Parathyroid adenoma (tissue), 2 donors: ENCODE data around the gene RPP38.

Source experiments
- H2AFZ ChIP-seq: fragments of 300-600 bp; sonication (generic); one replicate; pipeline ENCODE4 v1.7.0; 2017; ENCODE audit warnings: antibody characterized with exemption, mild to moderate bottlenecking
- H3K27ac ChIP-seq: fragments of 300-600 bp; sonication (generic); one replicate; pipeline ENCODE4 v1.7.0; 2017
- H3K27me3 ChIP-seq: fragments of 300-600 bp; sonication (generic); one replicate; pipeline ENCODE4 v1.7.0; 2017; ENCODE audit warnings: low read length; ENCODE audit not compliant: control insufficient read depth, insufficient read depth
- H3K36me3 ChIP-seq: fragments of 300-600 bp; sonication (generic); one replicate; pipeline ENCODE4 v1.7.0; 2017; ENCODE audit warnings: low read length; ENCODE audit not compliant: control insufficient read depth, insufficient read depth
- H3K4me1 ChIP-seq: fragments of 300-600 bp; sonication (generic); one replicate; pipeline ENCODE4 v1.7.0; 2017; ENCODE audit warnings: control low read depth
- H3K4me2 ChIP-seq: fragments of 300-600 bp; sonication (generic); one replicate; pipeline ENCODE4 v1.7.0; 2017; ENCODE audit warnings: low read length
- H3K4me3 ChIP-seq: fragments of 300-600 bp; sonication (generic); one replicate; pipeline ENCODE4 v1.7.0; 2017; ENCODE audit warnings: low read depth, low read length
- H3K79me2 ChIP-seq: fragments of 300-600 bp; sonication (generic); one replicate; pipeline ENCODE4 v1.7.0; 2017; ENCODE audit warnings: control low read depth
- H3K9ac ChIP-seq: fragments of 300-600 bp; sonication (generic); one replicate; pipeline ENCODE4 v1.7.0; 2017; ENCODE audit warnings: mild to moderate bottlenecking
- H3K9me3 ChIP-seq: fragments of 300-600 bp; sonication (generic); one replicate; pipeline ENCODE4 v1.7.0; 2017; ENCODE audit warnings: low read length; ENCODE audit not compliant: control insufficient read depth
- TF ChIP-seq, protein P1 (sequence below): fragments of 300-600 bp; sonication (generic); IDR thresholded peaks from one replicate; pipeline ENCODE4 v1.7.0; 2017; ENCODE audit warnings: antibody characterized with exemption, mild to moderate bottlenecking
- donor health status: primary hyperparathyroidism.

Gene RPP38

DNA sequence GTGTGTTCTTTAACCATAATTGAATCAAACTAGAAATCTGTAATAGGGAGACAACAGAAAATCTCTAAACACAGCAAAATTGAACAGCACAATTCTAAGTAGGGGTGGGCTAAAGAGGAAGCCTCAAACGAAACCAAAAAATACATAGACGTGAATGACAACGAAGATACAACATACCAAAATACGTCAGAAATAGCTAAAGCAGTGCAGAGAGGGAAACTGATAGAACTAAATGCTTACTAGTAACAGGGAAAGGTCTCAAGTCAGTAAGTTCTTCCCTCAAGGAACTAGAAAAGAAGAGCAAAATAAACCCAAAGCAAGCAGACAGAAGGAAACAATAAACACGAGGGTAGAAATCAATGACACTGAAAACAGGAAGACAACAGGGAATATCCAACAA, 19.1 kb downstream of the RPP38 start:
- Histone ChIP-seq H3K4me1 (no peaks in the 10 kb centered on the region), H3K27ac (no peak overlapping the region), H3K79me2 (peaks cover 3% of the 10 kb centered on the region), H3K27me3 (no peaks in the 10 kb centered on the region), H3K9me3 (no peaks in the 10 kb centered on the region), H3K36me3 (no peaks in the 10 kb centered on the region), H3K4me3 (no peak overlapping the region), H3K4me2 (no peak overlapping the region), H2AFZ (no peak overlapping the region), H3K9ac (no peak overlapping the region)
- TF ChIP-seq, protein P1, sequence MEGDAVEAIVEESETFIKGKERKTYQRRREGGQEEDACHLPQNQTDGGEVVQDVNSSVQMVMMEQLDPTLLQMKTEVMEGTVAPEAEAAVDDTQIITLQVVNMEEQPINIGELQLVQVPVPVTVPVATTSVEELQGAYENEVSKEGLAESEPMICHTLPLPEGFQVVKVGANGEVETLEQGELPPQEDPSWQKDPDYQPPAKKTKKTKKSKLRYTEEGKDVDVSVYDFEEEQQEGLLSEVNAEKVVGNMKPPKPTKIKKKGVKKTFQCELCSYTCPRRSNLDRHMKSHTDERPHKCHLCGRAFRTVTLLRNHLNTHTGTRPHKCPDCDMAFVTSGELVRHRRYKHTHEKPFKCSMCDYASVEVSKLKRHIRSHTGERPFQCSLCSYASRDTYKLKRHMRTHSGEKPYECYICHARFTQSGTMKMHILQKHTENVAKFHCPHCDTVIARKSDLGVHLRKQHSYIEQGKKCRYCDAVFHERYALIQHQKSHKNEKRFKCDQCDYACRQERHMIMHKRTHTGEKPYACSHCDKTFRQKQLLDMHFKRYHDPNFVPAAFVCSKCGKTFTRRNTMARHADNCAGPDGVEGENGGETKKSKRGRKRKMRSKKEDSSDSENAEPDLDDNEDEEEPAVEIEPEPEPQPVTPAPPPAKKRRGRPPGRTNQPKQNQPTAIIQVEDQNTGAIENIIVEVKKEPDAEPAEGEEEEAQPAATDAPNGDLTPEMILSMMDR: no peak

DNA sequence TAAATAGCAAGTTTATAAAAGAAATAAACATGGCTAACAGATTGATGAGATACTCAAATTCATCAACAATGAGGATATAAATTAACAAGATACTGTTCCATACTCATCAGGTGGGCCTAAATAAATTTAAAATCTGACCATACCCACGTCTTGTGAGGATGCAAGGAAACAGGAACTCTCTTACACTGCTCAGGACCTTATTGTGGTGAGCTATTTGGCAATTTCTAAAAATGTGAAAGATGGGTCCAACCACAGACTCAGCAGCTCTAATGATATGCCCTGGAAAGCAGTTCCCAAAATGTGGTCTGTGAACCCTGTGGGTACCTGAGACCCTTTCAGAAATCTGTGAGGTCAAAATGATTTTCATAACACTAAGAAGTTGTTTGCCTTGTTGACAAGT, 21.5 kb downstream of the RPP38 start:
- Histone ChIP-seq H3K4me1 (no peaks in the 10 kb centered on the region), H3K4me3 (no peak overlapping the region), H2AFZ (no peak overlapping the region), H3K9me3 (no peaks in the 10 kb centered on the region), H3K36me3 (no peaks in the 10 kb centered on the region), H3K4me2 (no peak overlapping the region), H3K9ac (no peak overlapping the region), H3K27me3 (no peaks in the 10 kb centered on the region), H3K79me2 (peaks cover 3% of the 10 kb centered on the region), H3K27ac (no peak overlapping the region)
- TF ChIP-seq, protein P1: no peak

DNA sequence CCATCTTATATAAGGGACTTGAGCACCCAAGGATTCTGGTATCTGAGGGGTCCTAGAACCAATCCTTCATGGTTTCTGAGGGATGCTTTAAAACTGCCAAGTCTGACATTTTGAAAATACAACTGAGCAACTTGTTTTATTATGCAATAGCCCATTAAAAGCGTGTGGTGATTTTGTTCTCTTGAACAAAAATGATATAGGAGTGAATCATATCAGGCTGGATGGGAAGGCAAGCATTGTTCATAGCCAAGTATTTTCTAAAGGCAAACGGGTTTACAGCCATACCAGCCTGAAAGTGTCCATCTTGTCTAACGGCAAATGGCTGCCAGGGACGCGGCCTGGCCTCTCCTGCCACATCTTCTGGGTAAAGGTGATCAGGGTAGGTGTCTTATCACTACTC, 23.4 kb downstream of the RPP38 start:
- TF ChIP-seq, protein P1: no peak
- Histone ChIP-seq H3K79me2 (peaks cover 3% of the 10 kb centered on the region), H2AFZ (no peak overlapping the region), H3K36me3 (no peaks in the 10 kb centered on the region), H3K4me2 (no peak overlapping the region), H3K9ac (no peak overlapping the region), H3K27ac (no peak overlapping the region), H3K27me3 (no peaks in the 10 kb centered on the region), H3K4me1 (no peaks in the 10 kb centered on the region), H3K4me3 (no peak overlapping the region), H3K9me3 (no peaks in the 10 kb centered on the region)

DNA sequence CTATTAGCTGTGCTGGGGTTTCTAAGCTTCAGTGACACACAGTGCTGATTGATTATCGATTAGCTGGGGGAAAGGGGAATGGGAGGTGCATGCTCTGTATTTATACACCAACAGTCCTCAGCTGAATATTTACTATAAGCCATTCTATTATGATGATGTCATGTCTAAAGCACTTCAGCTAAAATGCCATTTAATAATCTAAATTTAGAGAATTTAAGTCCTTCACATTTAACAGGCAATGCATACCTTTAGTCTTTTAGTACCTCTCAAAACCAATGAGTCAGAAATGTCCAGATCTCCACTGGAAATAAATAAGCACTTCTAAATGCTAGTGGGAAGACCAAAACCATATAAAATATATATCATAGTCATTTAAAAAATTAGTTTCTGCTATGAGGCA, 24.6 kb downstream of the RPP38 start:
- no peak overlapping the region for H3K4me2 ChIP-seq
- H3K4me3 ChIP-seq: no peak overlapping the region
- H3K4me1 ChIP-seq: no peaks in the 10 kb centered on the region
- peaks cover 3% of the 10 kb centered on the region for H3K79me2 ChIP-seq
- TF ChIP-seq, protein P1: no peak
- H3K36me3 ChIP-seq: no peaks in the 10 kb centered on the region
- H2AFZ ChIP-seq: no peak overlapping the region
- no peaks in the 10 kb centered on the region for H3K27me3 ChIP-seq
- no peak overlapping the region for H3K27ac ChIP-seq
- H3K9me3 ChIP-seq: no peaks in the 10 kb centered on the region
- no peak overlapping the region for H3K9ac ChIP-seq

DNA sequence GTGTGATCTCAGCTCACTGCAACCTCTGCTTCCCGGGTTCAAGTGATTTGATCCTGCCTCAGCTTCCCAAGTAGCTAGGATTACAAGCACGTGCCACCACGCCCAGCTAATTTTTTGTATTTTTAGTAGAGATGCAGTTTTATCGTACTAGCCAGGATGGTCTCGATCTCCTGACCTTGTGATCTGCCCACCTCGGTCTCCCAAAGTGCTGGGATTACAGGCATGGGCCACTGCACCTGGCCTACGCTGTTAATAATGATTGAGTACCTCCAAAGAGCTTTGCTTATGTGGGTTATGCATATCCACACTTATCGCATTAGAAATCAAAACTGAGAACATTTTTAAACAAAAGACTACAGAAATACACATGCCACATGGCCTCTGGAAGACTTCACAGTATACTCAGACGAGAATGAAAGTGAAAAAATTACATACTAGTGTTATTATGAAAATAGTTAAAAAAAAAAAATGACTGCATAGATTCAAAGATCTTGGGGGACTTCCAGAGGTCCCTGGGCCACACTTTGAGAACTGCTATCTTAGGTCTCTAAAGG, 25.4 kb downstream of the RPP38 start:
- H3K9me3 ChIP-seq: no peaks in the 10 kb centered on the region
- H3K4me3 ChIP-seq: no peak overlapping the region
- H3K27me3 ChIP-seq: no peaks in the 10 kb centered on the region
- no peaks in the 10 kb centered on the region for H3K36me3 ChIP-seq
- no peak overlapping the region for H2AFZ ChIP-seq
- TF ChIP-seq, protein P1: no peak
- H3K79me2 ChIP-seq: peaks cover 3% of the 10 kb centered on the region
- no peak overlapping the region for H3K9ac ChIP-seq
- no peak overlapping the region for H3K4me2 ChIP-seq
- no peak overlapping the region for H3K27ac ChIP-seq
- H3K4me1 ChIP-seq: no peaks in the 10 kb centered on the region
